HG02884 (cell line): ENCODE data around the gene GPC6.
"Not testable (repeated sequence)": the region's sequence is repeated elsewhere in the genome, so short reads cannot be mapped to it uniquely, and the experiment has no call there.

ENCODE experiments used
- ATAC-seq: cut with Tn5 transposase; IDR thresholded peaks from one replicate; pipeline ENCODE4 v1.9.1; 2021; ENCODE audit warnings: mild to moderate bottlenecking, moderate library complexity; ENCODE audit not compliant: unreplicated experiment

GPC6 gene

DNA sequence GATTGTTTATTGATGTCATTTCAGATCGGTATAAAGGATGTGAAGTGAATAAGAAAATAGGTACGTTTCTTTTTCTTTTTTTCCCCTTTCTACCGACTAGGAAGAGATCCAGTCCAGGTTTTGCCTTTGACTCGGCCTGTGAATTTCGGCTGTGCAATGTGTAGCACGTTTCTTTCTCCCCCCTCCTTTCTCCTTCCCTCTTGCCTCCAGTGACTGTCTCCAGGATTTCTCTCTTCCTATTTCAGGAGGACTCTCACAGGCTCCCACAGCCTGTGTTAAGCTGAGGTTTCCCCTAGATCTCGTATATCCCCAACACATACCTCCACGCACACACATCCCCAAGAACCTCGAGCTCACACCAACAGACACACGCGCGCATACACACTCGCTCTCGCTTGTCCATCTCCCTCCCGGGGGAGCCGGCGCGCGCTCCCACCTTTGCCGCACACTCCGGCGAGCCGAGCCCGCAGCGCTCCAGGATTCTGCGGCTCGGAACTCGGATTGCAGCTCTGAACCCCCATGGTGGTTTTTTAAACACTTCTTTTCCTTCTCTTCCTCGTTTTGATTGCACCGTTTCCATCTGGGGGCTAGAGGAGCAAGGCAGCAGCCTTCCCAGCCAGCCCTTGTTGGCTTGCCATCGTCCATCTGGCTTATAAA is at the start of gene GPC6:
Gene GPC6 (plus strand): TSS at position 185 of the 657 bp plus-strand sequence.
- ATAC-seq: no peak

DNA sequence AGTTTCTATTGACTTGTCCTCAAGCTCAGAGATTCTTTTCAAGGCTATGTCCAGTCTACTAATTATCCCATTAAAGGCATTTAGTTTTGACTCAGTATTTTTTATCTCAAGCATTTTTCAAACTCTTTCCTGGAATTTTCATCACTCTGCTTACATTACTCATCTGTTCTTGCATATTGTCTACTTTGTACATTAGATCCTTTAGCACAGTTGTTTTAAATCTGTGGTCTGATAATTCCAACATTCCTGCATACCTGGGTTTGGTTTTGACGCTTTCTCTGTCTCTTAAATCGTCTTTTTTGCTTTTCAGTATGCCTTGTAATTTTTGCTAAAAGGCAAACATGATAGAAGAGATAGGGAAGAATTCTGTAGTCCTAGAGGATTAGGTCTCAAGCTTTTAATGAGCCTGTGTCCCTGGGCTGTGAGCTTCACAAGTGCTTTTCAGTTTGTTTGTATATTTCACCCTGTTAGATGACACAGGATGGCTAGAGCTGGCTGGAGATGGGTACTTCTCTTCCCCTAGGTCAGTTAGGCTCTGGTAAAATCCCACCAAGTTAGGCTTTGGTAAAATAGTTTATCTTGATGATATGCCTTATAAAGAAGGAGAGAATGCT is 46.1 kb upstream of the GPC6 start:
- no peak for ATAC-seq

- no peak for ATAC-seq
Measured at GRCh38 chr13:93182406-93182805, 44.2 kb upstream of the GPC6 start.

GRCh38 chr13:93183302-93183701 is 43.3 kb upstream of the GPC6 start:
- ATAC-seq: no peak

GRCh38 chr13:93190006-93190405 is 36.6 kb upstream of the GPC6 start:
- no peak for ATAC-seq

- no peak for ATAC-seq
Measured at GRCh38 chr13:93193682-93194081, 32.9 kb upstream of the GPC6 start.

GRCh38 chr13:93199856-93200255 is 26.8 kb upstream of the GPC6 start:
- no peak for ATAC-seq

DNA sequence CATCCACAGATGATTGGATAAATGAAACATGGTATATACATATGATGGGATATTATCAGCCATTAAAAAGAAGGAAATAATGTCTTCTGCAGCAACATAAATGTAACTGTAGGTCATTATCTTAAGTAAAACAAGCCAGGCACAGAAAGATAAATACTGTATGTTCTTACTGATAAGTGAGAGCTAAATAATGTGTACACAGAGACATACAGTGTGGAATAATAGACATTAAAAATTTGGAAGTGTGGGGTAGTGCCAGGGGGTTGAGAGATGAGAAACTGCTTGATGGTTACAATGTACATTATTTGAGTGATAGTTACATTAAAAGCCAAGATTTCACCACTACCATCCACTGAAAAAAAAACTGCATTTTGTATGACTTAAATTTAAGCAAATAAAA is 26.0 kb upstream of the GPC6 start:
- ATAC-seq: no peak

GRCh38 chr13:93201992-93202558 is 24.5 kb upstream of the GPC6 start:
- no peak for ATAC-seq

DNA sequence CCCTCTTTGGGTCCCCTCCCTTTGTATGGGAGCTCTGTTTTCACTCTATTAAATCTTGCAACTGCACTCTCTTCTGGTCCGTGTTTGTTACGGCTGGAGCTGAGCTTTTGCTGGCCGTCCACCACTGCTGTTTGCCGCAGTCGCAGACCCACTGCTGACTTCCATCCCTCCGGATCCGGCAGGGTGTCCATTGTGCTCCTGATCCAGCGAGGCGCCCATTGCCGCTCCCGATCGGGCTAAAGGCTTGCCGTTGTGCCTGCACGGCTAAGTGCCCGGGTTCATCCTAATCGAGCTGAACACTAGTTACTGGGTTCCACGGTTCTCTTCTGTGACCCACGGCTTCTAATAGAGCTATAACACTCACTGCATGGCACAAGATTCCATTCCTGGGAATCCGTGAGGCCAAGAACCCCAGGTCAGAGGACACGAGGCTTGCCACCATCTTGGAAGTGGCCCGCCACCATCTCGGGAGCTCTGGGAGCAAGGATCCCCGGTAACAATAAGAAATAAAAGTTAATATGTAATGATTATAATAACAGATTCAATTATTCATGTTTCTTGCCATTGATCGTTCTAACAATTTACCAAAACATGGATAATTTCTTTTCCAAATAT is 19.7 kb upstream of the GPC6 start:
- not testable (repeated sequence) for ATAC-seq

DNA sequence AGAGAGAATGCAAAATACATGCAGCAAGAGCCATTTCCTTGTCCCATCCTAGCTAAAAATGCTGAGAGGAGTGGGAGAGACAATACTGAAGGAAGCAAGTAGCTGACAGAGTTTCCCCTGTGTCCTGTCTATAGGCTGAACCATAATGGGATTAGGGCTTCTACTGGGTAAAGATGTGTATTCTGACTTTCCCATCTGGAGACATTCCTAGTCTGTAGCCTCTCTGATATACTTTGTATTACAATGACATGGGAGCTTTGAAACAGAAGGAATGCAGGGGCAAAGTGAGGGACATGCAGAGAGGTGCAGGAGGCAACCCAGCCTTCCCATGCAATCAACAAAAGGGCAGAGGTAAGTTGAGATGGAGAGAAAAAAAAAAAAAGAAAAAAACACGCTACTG is 10.5 kb upstream of the GPC6 start:
- ATAC-seq: no peak

DNA sequence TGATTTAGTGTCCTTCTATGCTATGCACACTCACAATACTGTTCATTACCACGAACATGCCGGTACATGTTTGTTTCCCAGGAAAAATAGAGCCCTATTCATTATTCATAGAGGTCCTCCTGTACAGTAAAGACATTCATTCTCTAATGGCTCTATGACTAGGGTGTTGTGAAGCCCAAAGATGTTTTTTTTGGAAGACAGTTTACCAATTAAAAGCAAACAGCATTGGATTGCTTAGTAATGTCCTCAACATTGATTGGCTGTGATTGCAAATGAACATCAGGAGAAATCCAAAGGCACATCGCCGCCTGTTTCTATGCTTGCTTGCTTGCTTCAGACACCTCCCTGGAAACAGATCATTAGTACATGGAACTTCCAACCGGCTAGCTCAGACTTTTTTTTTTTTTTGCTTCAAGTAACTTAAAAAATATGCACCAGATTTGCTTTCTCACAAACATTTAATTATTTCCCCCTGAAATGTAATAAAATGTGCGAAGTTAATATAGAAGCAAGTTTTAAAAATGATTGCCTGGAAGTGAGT is 8.8 kb upstream of the GPC6 start:
- ATAC-seq: no peak

- ATAC-seq: no peak
Measured at GRCh38 chr13:93218583-93218982, 8.0 kb upstream of the GPC6 start.

DNA sequence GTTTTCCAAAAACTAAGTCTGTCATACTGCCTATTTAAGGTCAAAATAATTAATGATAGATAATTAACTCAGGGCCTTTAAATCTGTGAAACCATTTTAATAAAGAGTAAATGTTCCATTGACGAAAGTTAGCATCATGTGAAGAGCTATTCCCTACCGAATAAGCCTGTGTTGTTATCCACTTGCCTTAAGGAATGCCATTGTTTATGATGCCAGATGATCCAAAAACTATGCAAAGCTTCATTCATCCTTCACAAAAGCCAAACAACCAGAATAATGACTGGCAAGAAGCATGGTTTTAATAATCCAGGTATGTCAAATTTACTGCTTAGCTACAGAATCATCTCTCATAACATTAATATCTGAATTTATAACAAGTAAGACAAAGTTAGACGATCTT is 6.5 kb upstream of the GPC6 start:
- ATAC-seq: no peak

- no peak for ATAC-seq
Measured at GRCh38 chr13:93222976-93223375, 3.6 kb upstream of the GPC6 start.

DNA sequence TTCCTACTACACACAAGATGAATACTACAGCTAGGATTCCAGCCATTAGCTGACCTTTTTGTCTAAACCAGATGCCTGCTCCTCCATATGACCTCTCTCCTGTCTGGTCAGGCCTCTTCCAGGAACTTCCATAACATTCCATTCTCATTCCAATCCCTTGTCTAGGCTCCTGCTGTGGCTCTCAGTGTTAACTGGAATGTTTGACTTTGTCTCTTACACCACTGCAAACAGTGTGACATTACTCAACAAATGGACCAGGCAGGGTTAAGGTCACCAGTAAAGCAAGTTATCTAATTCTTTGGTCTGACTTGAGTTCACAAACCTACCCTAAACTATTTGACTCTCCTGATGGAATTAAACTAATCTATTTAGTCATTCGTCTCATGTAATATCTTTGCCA is 2.1 kb upstream of the GPC6 start:
- ATAC-seq: no peak

- ATAC-seq: no peak
Measured at GRCh38 chr13:93225610-93226009, 997 bp upstream of the GPC6 start.

DNA sequence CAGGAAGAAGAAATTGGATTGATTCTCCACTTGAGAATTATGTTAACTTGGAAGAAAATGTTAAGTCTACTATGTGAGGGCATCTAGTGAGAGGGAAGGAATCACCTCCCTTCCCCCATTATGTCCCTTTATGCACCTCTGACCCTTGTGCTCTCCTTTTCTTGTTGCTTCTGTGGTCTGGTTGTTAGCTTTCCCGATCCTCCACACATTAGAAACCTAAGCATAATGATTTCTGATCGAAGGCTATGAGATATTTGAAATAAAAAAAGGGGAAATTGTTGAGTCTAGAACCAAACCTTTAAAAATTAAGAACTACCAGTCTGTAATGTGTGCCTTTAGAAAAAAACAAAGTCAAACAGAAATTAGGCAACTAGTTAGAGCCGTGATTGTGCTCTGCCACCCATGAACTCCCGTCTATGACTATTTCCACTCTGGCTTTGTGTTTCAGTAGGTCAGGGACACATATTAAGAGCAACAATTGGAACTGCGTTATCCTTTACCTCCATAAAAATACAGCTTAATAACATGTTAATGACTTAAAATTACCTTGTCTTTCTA is 463 bp upstream of the GPC6 start:
- no peak for ATAC-seq

GRCh38 chr13:93227280-93227877 is 772 bp downstream of the GPC6 start:
- no peak for ATAC-seq

- ATAC-seq: no peak
Measured at GRCh38 chr13:93227878-93228642, 1.5 kb downstream of the GPC6 start.

- no peak for ATAC-seq
Measured at GRCh38 chr13:93228643-93228937, 2.0 kb downstream of the GPC6 start.
